Esophagus muscularis mucosa (tissue), 4 donors: ENCODE measurements around the gene DRC7.

Experiments
- CTCF ChIP-seq, 3 experiments: fragments of 200-600 bp in 2 of 3; fragments of 450-650 bp in 1 of 3; sonication (generic) in 2 of 3; IDR thresholded peaks; one replicate each; pipeline ENCODE4 v1.5.1; 2017 to 2019; ENCODE audit warnings: antibody characterized with exemption in 3 of 3, mild to moderate bottlenecking in 2 of 3, moderate library complexity in 1 of 3
- EP300 ChIP-seq: sonication (generic); formaldehyde crosslinking; IDR thresholded peaks from one replicate; pipeline ENCODE4 v1.6.1; 2017; ENCODE audit warnings: antibody characterized with exemption
- POLR2A ChIP-seq: fragments of 450-650 bp; IDR thresholded peaks from one replicate; pipeline ENCODE4 v1.6.1; 2017; ENCODE audit warnings: antibody characterized with exemption, moderate library complexity, mild to moderate bottlenecking, low read depth
- POLR2AphosphoS5 ChIP-seq, 2 donors: sonication (generic); formaldehyde crosslinking; IDR thresholded peaks; one replicate each; pipeline ENCODE4 v1.6.1; 2017; ENCODE audit warnings: antibody characterized with exemption in 2 of 2

- TF ChIP-seq POLR2A (no peak), CTCF (IDR thresholded peaks at IDR 0.05) (no peak), EP300 (no peak), POLR2AphosphoS5 (IDR thresholded peaks at IDR 0.05) (no peak)
Measured at GRCh38 chr16:57762365-57763040, 67.9 kb downstream of the DRC7 start.
